ENCODE results near the gene OR1K1.

The OR1K1 gene

GRCh38 chr9:122814545-122814944 lies 14.6 kb downstream of the OR1K1 start:
- TF ChIP-seq CTCF (conservative IDR thresholded peaks at IDR 0.05), result no peak
- TF ChIP-seq ZFX (IDR thresholded peaks at IDR 0.05), result no peak
- no peak overlapping the region for H3K27ac ChIP-seq

- TF ChIP-seq ZFX (IDR thresholded peaks at IDR 0.05), result no peak
- peak; percentile 14; the same call in 1 of the 2 replicates for TF ChIP-seq CTCF (conservative IDR thresholded peaks at IDR 0.05)
- H3K27ac ChIP-seq, result no peak overlapping the region
Measured at GRCh38 chr9:122815544-122815943, 15.6 kb downstream of the OR1K1 start.

GRCh38 chr9:122816163-122816867 lies 16.4 kb downstream of the OR1K1 start:
- TF ChIP-seq ZFX (IDR thresholded peaks at IDR 0.05) (no peak), CTCF (conservative IDR thresholded peaks at IDR 0.05) (no peak)
- H3K27ac ChIP-seq, result no peak overlapping the region

- H3K27ac ChIP-seq, result no peak overlapping the region
Measured at GRCh38 chr9:122819326-122819725, 19.4 kb downstream of the OR1K1 start.

GRCh38 chr9:122819791-122820489 lies 20.0 kb downstream of the OR1K1 start:
- no peak for TF ChIP-seq CTCF (conservative IDR thresholded peaks at IDR 0.05)
- no peak for TF ChIP-seq ZFX (IDR thresholded peaks at IDR 0.05)
- peak overlapping the region; percentile 39 for H3K27ac ChIP-seq

More at GRCh38 chr9:122819326-122819725, 19.4 kb downstream of the OR1K1 start:
- TF ChIP-seq CTCF (conservative IDR thresholded peaks at IDR 0.05) (no peak), ZFX (IDR thresholded peaks at IDR 0.05) (no peak)

GRCh38 chr9:122820490-122820845 lies 20.5 kb downstream of the OR1K1 start:
- TF ChIP-seq CTCF (conservative IDR thresholded peaks at IDR 0.05) (no peak), ZFX (IDR thresholded peaks at IDR 0.05) (no peak)
- H3K27ac ChIP-seq, result peak overlapping the region; percentile 39

- no peak overlapping the region for H3K27ac ChIP-seq
- TF ChIP-seq ZFX (IDR thresholded peaks at IDR 0.05), result no peak
- no peak for TF ChIP-seq CTCF (conservative IDR thresholded peaks at IDR 0.05)
Measured at GRCh38 chr9:122821278-122821943, 21.5 kb downstream of the OR1K1 start.
